GM23248 (cell line): ENCODE measurements around the gene F10. TPM values are rescaled to one million over a fixed set of nuclear protein-coding genes. Genes with fewer than 3 reads are reported as not detected.

Source experiments
- DNase-seq: peaks from one replicate; pipeline ENCODE4 v3.0.0-alpha.2; 2015
- H2AFZ ChIP-seq: fragments of 200-600 bp; sonication (generic); 2 replicates; pipeline ENCODE4 v1.6.1; 2016; ENCODE audit warnings: antibody characterized with exemption
- H3F3A ChIP-seq: fragments of 200-600 bp; sonication (generic); 2 replicates; pipeline ENCODE4 v1.6.1; 2016; ENCODE audit warnings: mild to moderate bottlenecking, antibody characterized with exemption, mixed run types; ENCODE audit not compliant: insufficient read depth
- H3K27ac ChIP-seq: fragments of 200-600 bp; sonication (generic); 2 replicates; pipeline ENCODE4 v1.5.1; 2016; ENCODE audit warnings: mild to moderate bottlenecking
- H3K27me3 ChIP-seq: fragments of 200-600 bp; sonication (generic); replicated peaks from 2 replicates; pipeline ENCODE4 v1.6.1; 2016; ENCODE audit warnings: mild to moderate bottlenecking; ENCODE audit not compliant: insufficient read depth
- H3K36me3 ChIP-seq: fragments of 200-600 bp; sonication (generic); 2 replicates; pipeline ENCODE4 v1.6.1; 2016; ENCODE audit warnings: low read depth, mild to moderate bottlenecking
- H3K4me1 ChIP-seq: fragments of 200-600 bp; sonication (generic); 2 replicates; pipeline ENCODE4 v1.6.1; 2016; ENCODE audit warnings: mild to moderate bottlenecking; ENCODE audit not compliant: insufficient read depth
- H3K4me2 ChIP-seq: fragments of 200-600 bp; sonication (generic); one replicate; pipeline ENCODE4 v1.6.1; 2016; ENCODE audit warnings: mild to moderate bottlenecking; ENCODE audit not compliant: unreplicated experiment
- H3K4me3 ChIP-seq: fragments of 200-600 bp; sonication (generic); 2 replicates; pipeline ENCODE4 v1.5.1; 2016; ENCODE audit warnings: mild to moderate bottlenecking
- H3K79me2 ChIP-seq: fragments of 200-600 bp; sonication (generic); 2 replicates; pipeline ENCODE4 v1.6.1; 2016; ENCODE audit warnings: mild to moderate bottlenecking; ENCODE audit not compliant: insufficient read depth
- H3K9ac ChIP-seq: fragments of 200-600 bp; sonication (generic); 2 replicates; pipeline ENCODE4 v1.6.1; 2016; ENCODE audit warnings: mild to moderate bottlenecking
- H3K9me2 ChIP-seq: fragments of 200-600 bp; sonication (generic); 2 replicates; pipeline ENCODE4 v1.6.1; 2016; ENCODE audit warnings: mixed run types, mild to moderate bottlenecking, moderate library complexity; ENCODE audit not compliant: insufficient read depth
- H3K9me3 ChIP-seq: fragments of 200-600 bp; sonication (generic); one replicate; pipeline ENCODE4 v1.6.1; 2017; ENCODE audit warnings: low read depth
- H4K20me1 ChIP-seq: fragments of 200-600 bp; sonication (generic); 2 replicates; pipeline ENCODE4 v1.6.0; 2016; ENCODE audit not compliant: insufficient read depth
- EZH2 ChIP-seq: fragments of 200-600 bp; sonication (generic); IDR thresholded peaks from 2 replicates; pipeline ENCODE4 v1.6.1; 2018; ENCODE audit warnings: antibody characterized with exemption, mild to moderate bottlenecking; ENCODE audit not compliant: insufficient read depth, poor library complexity, severe bottlenecking
- EZH2phosphoT487 ChIP-seq: fragments of 200-600 bp; sonication (generic); IDR thresholded peaks from 2 replicates; pipeline ENCODE4 v1.6.1; 2018; ENCODE audit warnings: antibody characterized with exemption, moderate library complexity, mild to moderate bottlenecking, low read depth; ENCODE audit not compliant: insufficient read depth
- WGBS, 2 experiments: methylation state at CpG; one replicate each; pipeline ENCODE4 v1.1.6; 2015 to 2017; ENCODE audit warnings: low lambda C conversion rate in 2 of 2, low coverage in 1 of 2; ENCODE audit errors: missing lambda C conversion rate in 2 of 2; 5-methylcytosine and 5-hydroxymethylcytosine counted together
- in situ Hi-C: fragments of 300-500 bp; cut with MboI; formaldehyde crosslinking; loops from 2 replicates; pipeline ENCODE4 v1.15.0; 2020
- polyA plus RNA-seq: library from polyadenylated mRNA; unstranded; fragments of >200 nt; fragmentation: Nextera tagmentation; extraction: Ambion mirVana; gene quantifications from 2 replicates; pipeline ENCODE4 v1.2.1, GENCODE V29; 2016
- total RNA-seq: library from RNA; depleted of rRNA; stranded (reverse); fragments of >200 nt; shearing (Covaris generic); gene quantifications from 2 replicates; pipeline ENCODE4 v1.2.3, GENCODE V29; 2014

The F10 gene
- total and polyA plus RNA-seq, 2 experiments from 2014 or later, result 7.8 to 9.1 TPM

DNA sequence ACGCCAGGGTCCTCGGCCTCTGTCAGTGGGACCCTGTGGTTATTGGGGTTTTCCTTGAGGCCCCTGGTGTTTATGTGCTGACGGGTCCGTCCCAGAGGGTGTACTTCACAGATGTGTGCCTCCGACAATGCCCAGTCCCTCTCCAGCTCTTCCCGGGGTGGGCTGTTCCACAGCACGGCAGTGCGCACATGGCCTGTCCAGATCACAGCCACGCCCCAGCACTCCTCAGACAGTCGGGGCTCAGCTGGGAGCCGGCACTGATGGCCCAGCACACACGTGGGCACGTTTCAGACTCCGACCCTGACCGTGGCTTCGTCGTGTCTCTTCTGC is 33.9 kb upstream of the F10 start:
- in situ Hi-C loops, result no loop called here
- no peak overlapping the region for H3K4me3 ChIP-seq

DNA sequence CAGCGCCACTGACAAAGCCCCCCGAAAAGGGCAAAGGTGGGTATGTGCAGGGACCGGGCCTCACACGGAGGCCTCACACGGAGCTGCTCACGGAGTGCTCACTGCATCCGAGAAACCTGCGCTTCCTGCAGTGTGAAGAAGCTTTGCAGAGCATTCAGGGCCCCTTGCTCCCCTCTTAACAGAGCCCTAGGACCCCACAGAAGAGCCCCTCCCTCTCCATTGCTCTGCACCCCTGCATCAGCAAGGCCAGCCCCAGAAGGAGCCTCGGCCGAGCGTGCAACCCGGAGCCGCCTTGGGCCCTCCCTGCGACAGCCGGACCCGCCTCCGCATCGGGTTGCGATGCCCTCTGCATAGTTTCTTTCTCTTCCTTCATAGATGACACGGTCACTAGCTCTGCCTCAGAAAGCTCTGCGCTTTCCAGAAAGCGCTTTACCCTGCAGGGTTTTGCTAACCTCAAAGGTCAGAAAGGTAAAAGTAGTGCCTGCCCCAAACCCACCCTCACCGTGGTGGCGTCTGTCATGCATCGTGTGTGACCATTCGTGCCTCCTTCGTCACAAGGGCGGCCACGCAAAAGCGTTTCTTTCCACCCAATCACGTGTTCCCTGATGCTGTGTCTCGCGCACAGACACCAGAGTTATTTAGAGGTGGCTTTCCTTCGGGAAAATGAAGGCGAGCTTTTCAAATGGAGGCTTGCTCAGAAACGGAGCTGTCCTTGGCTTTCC is 32.7 kb upstream of the F10 start:
- no peak for TF ChIP-seq EZH2phosphoT487
- TF ChIP-seq EZH2, result no peak
- no peak overlapping the region for H2AFZ ChIP-seq
- no peak overlapping the region for H3K27ac ChIP-seq
- H3K4me1 ChIP-seq, result no peaks in the 10 kb centered on the region
- H3F3A ChIP-seq, result no peaks in the 10 kb centered on the region
- no peaks in the 10 kb centered on the region for H3K36me3 ChIP-seq
- DNase-seq, result no peak
- H3K9me2 ChIP-seq, result no peaks in the 10 kb centered on the region
- H3K79me2 ChIP-seq, result no peaks in the 10 kb centered on the region
- no peak overlapping the region for H3K9ac ChIP-seq
- in situ Hi-C loops, result no loop called here
- no peaks in the 10 kb centered on the region; the same call in none of the 2 replicates for H3K27me3 ChIP-seq
- H3K4me3 ChIP-seq, result no peak overlapping the region
- H3K9me3 ChIP-seq, result no peaks in the 10 kb centered on the region
- no peak overlapping the region for H3K4me2 ChIP-seq
- 83 to 85% methylated on average over 35 to 36 of the region's 36 CpGs for WGBS, 2 experiments
- no peaks in the 10 kb centered on the region for H4K20me1 ChIP-seq

More for the DNA sequence above, 33.9 kb upstream of the F10 start:
- 51 to 58% methylated on average over 17 of the region's 17 CpGs for WGBS, 2 experiments
- Histone ChIP-seq H3K27me3 (peaks cover 6% of the 10 kb centered on the region; the same call in 1 of the 2 replicates), H3K4me2 (no peak overlapping the region), H3K36me3 (no peaks in the 10 kb centered on the region), H3K9ac (no peak overlapping the region), H2AFZ (no peak overlapping the region), H3K27ac (no peak overlapping the region), H3K9me2 (no peaks in the 10 kb centered on the region), H3K9me3 (no peaks in the 10 kb centered on the region), H4K20me1 (no peaks in the 10 kb centered on the region), H3K4me1 (no peaks in the 10 kb centered on the region), H3F3A (no peaks in the 10 kb centered on the region), H3K79me2 (no peaks in the 10 kb centered on the region)
- TF ChIP-seq EZH2phosphoT487 (no peak), EZH2 (no peak)
- DNase-seq, result no peak

DNA sequence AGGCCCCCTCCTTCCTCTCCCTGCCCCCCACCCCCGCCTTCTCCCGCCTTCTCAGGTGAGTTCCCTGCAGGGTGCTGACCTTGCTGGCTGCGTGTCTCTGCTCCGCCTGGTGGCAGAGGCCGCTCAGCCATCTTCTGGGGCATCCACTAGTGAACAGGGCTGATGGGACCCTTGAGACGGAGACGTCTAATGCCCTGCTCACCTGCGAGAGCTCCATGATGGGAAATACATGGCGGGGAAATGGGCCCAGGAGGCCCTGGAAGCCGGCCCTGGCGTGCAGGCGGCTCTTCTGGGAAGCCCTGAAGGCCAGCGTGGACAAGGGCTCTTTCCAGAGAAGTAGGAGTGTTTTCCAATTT is 32.2 kb upstream of the F10 start:
- Histone ChIP-seq H3K9me3 (no peaks in the 10 kb centered on the region), H2AFZ (no peak overlapping the region), H3K9me2 (no peaks in the 10 kb centered on the region), H3K27me3 (no peaks in the 10 kb centered on the region; the same call in none of the 2 replicates), H3K36me3 (no peaks in the 10 kb centered on the region), H3K9ac (no peak overlapping the region), H3K79me2 (no peaks in the 10 kb centered on the region), H3K4me2 (no peak overlapping the region), H3K4me1 (no peaks in the 10 kb centered on the region), H4K20me1 (no peaks in the 10 kb centered on the region), H3F3A (no peaks in the 10 kb centered on the region), H3K4me3 (no peak overlapping the region), H3K27ac (no peak overlapping the region)
- no peak for DNase-seq
- 64 to 68% methylated on average over 13 of the region's 13 CpGs for WGBS, 2 experiments
- in situ Hi-C loops, result no loop called here
- TF ChIP-seq EZH2phosphoT487 (no peak), EZH2 (no peak)

DNA sequence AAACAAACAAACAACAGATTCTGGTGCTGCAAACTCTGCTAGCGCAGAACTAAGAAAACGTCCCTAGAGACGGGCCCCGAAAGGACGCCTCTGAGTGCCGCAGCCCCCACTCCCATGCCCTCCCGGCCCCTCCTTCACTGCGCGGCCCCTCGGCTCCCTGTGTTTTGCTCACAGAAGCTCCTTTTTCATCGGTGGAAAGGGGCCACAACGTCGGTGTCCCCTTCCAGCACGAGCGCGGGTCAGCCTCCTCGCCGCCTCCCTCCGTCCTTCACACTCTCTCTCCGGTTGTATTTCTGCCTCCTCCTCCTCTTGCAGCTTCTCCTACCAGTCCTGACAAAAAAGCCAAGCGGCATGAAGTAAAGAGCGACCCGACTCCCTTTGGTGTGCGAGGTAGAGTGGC is 31.8 kb upstream of the F10 start:
- WGBS, 2 experiments, result 85 to 86% methylated on average over 18 to 24 of the region's 24 CpGs
- no peaks in the 10 kb centered on the region for H3F3A ChIP-seq
- no peak overlapping the region for H3K9ac ChIP-seq
- no peaks in the 10 kb centered on the region for H3K4me1 ChIP-seq
- no peak overlapping the region for H2AFZ ChIP-seq
- no peak for TF ChIP-seq EZH2phosphoT487
- TF ChIP-seq EZH2, result no peak
- H4K20me1 ChIP-seq, result no peaks in the 10 kb centered on the region
- H3K9me3 ChIP-seq, result no peaks in the 10 kb centered on the region
- H3K27ac ChIP-seq, result no peak overlapping the region
- no peaks in the 10 kb centered on the region for H3K9me2 ChIP-seq
- DNase-seq, result no peak
- in situ Hi-C loops, result no loop called here
- H3K4me2 ChIP-seq, result no peak overlapping the region
- H3K27me3 ChIP-seq, result no peaks in the 10 kb centered on the region; the same call in none of the 2 replicates
- H3K36me3 ChIP-seq, result no peaks in the 10 kb centered on the region
- no peaks in the 10 kb centered on the region for H3K79me2 ChIP-seq
- H3K4me3 ChIP-seq, result no peak overlapping the region
